Right renal pelvis (tissue), 4 donors: ENCODE measurements around the gene ZBTB34. TPM values are rescaled to one million over a fixed set of nuclear protein-coding genes. Genes with fewer than 3 reads are reported as not detected.

ENCODE experiments used
- DNase-seq, 4 donors: peaks; one replicate each; pipeline ENCODE4 v3.0.0-alpha.2; 2013; ENCODE audit warnings: low read depth in 4 of 4, low spot score in 3 of 4, missing footprints in 1 of 4
- polyA plus RNA-seq, 4 donors: library from polyadenylated mRNA; unstranded; fragments of 120-200 nt; gene quantifications; one replicate each; pipeline ENCODE4 v1.2.1, GENCODE V29; 2013; ENCODE audit not compliant: insufficient read length in 4 of 4

ZBTB34 gene
- polyA plus RNA-seq, 4 donors = 18.6 to 24.8 (median 23.3) TPM

GRCh38 chr9:126915281-126915816 lies 54.9 kb downstream of the ZBTB34 start:
- DNase-seq = no peak

DNA sequence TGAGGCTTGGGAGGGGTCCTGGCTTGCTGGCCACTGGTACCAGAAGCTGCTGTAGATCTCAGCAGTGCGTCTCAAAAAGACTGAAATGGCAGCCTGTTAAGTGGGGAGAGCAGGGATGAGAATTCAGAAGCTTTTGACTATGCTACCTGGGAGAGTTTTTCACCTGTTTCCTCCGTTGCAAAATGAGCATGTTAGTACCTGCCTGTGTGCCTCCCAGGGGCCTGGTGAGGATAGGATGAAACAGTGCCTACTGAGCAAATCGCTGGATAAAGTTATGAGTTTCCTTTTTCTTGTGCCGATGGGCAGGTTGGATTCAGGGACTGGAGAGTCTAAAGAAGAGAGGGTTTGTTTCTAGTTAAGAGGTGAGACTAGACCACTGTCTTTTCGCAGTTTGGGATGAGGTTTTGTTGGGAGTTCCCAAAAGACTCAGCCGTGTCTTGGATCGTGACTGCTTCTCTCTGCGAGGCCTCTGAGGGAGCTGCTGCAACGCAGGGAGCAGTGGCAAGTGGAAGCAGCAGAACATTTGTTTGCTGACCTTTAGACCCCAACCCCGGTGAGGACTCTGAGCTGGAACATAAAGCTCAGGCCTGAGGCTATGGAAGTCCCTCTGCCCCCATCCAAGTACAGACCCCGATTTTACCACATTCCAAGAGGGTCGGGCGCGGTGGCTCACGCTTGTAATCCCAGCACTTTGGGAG lies 55.6 kb downstream of the ZBTB34 start:
- no peak for DNase-seq

DNA sequence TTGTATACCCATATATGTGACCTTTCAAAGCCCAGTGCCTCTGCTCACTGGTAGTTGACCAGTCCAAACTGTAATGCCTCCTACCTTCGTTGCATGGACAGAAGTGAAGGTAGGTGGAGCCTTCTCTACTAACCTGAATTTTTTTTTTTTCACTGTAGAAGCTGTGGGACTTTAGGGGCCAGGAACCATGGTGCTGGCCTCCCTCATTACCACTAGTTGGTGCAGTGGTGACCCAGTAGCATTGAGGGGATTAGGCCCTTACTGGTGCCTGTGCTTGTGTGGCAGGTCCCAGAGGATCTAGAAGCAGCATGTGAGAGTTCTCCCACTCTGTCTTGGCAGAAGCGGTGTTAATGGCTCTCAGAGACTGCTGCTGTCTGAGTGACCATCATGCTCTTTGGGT lies 56.5 kb downstream of the ZBTB34 start:
- DNase-seq = no peak

DNA sequence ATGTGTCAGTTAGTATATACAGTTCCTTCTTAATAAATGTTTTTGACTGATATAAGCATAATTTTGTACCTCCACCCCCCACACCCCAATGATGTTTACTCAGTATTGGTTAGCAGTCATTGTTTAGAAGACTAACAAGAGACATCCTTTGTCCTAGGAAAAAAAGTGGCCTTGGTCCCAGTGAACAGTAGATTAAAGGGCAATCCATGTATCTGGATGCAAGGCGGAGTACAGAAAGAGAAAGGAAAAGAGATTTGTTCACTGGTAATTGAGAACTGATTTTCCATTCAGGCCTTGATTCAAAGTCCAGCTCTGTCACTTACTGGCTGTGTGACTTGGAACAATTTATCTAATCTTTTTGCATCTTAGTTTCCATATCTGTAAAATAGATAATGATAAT lies 58.8 kb downstream of the ZBTB34 start:
- no peak for DNase-seq

DNA sequence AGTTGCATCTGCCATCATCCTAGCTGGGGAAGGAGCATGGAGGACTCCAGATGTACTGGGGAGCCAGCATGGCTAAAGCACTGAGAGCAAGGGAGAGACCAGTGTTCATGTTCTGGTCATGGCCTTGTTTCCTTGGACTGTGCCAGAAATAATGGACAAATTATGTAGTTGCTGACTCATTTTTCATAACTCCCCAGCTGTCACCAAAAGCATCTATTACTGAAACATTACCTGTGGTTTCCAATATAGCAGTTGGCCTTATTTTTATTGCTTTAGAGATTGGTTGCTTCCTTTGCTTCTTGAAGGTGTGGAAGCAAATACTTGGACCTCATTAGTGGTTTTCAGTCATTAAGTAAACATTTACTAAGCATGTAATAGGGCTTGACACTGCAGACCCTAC lies 65.4 kb downstream of the ZBTB34 start:
- no peak for DNase-seq

GRCh38 chr9:126926364-126926763 lies 65.9 kb downstream of the ZBTB34 start:
- no peak for DNase-seq

GRCh38 chr9:126927419-126927818 lies 67.0 kb downstream of the ZBTB34 start:
- peak in 1 of 4 donors; percentile 67 for DNase-seq

DNA sequence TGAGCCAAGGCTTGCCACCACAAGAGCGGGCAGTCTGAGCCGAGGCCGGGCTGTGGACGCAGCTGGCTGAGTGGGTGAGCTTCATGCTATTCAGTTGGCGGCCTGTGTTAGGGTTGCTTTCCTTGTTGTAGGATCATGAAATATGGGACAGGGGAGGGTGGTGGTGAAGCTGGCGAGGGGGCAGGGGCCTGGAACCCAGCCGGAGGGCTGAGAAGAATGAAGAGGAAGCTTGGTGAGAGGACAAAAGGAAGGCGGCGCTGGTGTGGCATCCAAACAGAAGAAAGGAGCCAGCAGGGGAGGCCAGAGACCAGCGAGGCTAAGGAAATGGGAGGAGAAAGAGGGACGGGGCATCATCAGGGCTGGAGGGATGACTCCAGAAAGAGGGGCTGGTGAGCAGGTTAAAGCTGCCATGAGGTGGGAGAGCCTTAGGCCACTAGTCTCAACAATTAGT lies 72.5 kb downstream of the ZBTB34 start:
- DNase-seq = no peak

- no peak for DNase-seq
These were observed 73.0 kb downstream of the ZBTB34 start for GRCh38 chr9:126933334-126933980.

GRCh38 chr9:126934441-126934840 lies 74.0 kb downstream of the ZBTB34 start:
- no peak for DNase-seq

Other genes with a start within 250 kb of the ZBTB34 start
- gene LMX1B, start 246.7 kb upstream of the ZBTB34 start, polyA plus RNA-seq = 10 to 100 TPM; 17.6 to 22.9 (median 19.5) TPM
- 10 to 100 TPM; 10.7 to 19.7 (median 15.3) TPM for gene ZBTB43, start 55.6 kb upstream of the ZBTB34 start, polyA plus RNA-seq
- gene RALGPS1, start 54.1 kb downstream of the ZBTB34 start, polyA plus RNA-seq = 10 to 100 TPM; 21.1 to 28.1 (median 24.0) TPM